ENCODE results near the gene MTERF1. TPM values are rescaled to one million over a fixed set of nuclear protein-coding genes. Genes with fewer than 3 reads are reported as not detected.
A peak's percentile ranks its signal among the peaks of the same experiment; 100 is the strongest.
"Not testable (repeated sequence)": the region's sequence is repeated elsewhere in the genome, so short reads cannot be mapped to it uniquely, and the experiment has no call there.

MTERF1 gene
- total RNA-seq, 2 donors from 2014 or later: 5.5 to 8.7 TPM

DNA sequence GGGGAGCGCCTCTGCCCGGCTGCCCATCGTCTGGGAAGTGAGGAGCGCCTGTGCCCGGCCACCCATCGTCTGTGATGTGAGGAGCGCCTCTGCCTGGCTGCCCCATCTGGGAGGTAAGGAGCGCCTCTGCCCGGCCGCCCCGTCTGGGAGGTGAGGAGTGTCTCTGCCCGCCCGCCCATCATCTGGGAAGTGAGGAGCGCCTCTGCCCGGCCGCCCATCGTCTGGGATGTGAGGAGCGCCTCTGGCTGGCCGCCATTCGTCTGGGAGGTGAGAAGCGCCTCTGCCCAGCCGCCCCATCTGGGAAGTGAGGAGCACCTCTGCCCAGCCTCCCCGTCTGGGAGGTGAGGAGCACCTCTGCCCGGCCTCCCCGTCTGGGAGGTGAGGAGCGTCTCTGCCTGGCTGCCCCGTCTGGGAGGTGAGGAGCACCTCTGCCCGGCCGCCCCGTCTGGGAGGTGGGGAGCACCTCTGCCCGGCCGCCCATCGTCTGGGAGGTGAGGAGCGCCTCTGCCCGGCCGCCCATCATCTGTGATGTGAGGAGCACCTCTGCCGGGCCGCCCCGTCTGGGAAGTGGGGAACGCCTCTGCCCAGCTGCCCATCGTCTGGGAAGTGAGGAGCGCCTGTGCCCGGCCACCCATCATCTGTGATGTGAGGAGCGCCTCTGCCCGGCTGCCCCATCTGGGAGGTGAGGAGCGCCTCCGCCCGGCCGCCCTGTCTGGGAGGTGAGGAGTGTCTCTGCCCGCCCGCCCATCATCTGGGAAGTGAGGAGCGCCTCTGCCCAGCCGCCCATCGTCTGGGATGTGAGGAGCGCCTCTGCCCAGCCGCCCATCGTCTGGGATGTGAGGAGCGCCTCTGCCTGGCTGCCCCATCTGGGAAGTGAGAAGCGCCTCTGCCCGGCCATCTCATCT is 8.0 kb upstream of the MTERF1 start:
- intact Hi-C loops (cut with DNase I): loop anchor here in 1 of 2 donors (10.0 kb wide), 1 partner anchor 156 kb away; no protein-coding TSS in a partner anchor
- not testable (repeated sequence) for DNase-seq, ATAC-seq

DNA sequence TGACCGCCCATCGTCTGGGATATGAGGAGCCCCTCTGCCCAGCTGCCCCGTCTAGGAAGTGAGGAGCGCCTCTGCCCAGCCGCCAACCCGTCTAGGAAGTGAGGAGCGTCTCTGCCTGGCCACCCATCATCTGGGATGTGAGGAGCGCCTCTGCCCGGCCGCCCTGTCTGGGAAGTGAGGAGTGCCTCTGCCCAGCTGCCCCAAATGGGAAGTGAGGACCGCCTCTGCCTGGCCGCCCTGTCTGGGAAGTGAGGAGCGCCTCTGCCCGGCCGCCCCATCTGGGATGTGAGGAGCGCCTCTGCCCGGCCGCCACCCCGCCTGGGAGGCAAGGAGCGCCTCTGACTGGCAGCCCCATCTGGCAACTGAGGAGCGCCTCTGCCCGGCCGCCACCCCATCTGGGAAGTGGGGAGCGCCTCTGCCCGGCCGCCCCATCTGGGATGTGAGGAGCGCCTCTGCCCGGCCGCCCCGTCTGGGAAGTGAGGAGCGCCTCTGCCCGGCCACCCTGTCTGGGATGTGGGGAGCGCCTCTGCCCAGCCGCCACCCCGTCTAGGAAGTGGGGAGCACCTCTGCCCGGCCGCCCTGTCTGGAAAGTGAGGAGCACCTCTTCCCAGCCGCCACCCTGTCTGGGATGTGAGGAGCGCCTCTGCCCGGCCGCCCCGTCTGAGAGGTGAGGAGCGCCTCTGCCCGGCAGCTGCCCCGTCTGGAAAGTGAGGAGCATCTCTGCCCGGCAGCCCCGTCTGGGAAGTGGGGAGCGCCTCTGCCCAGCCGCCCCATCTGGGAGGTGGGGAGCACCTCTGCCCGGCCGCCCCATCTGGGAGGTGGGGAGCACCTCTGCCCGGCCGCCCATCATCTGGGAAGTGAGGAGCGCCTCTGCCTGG is 7.1 kb upstream of the MTERF1 start:
- not testable (repeated sequence) for ATAC-seq, DNase-seq
- intact Hi-C loops (cut with DNase I): loop anchor here in 1 of 2 donors (10.0 kb wide), 1 partner anchor 157 kb away; no protein-coding TSS in a partner anchor

DNA sequence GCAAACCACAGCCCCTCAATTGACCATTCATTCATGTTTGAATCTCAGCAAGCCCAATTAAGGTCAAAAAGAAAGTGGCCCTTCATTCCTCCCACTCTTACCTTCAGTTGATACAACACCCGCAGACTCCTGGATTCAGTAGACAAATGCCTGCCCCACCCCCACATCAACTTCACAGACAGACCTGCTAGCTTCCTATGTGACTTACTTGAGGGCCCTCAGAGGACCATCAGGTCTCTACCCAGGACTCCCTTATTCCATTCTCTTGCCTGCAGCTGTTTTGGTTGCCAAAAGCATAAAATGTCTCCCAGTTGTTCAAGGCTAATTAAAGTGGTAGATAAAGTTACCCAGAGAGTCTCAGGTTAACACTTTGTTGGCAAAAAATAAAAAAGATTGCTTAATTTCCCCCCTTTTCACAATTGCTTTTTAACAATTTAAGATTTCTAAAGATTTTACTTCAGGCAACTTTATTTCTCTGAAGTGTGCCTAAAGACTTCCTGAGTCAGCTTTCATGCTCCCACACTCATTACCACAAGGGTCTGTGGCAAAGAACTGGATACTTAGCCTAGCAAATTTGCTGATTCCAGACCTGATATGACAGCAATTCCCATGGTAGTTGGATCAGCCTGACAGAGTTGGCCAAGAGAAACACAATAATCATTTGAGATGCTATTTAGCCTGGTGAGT is 3.3 kb upstream of the MTERF1 start:
- ATAC-seq (no peak), DNase-seq (no peak)
- intact Hi-C loops (cut with DNase I): loop anchor here in 1 of 2 donors (10.0 kb wide), 1 partner anchor 161 kb away; no protein-coding TSS in a partner anchor

DNA sequence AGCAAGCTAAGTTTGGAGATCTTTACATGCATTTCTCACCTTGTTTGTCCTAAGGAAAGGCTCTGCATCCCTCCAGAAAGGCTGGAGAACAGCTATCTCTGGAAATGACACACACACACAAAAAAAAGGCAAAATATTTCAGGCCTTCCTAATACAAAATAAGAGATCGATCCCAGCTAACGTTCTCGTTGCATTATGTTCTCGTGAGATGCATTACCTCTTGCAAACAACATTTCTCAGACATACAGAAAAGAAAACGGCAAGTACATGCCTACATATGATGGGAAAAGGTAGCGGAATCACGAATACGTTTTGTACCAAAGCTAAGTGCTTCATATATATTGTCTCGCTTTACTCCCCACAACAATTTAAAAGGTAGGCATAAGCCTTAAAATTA is 488 bp downstream of the MTERF1 start:
- intact Hi-C loops (cut with DNase I): loop anchor here in 1 of 2 donors (2.0 to 10.0 kb wide), 2 partner anchors 61 to 165 kb away; partner anchors contain the start of gene AKAP9
- no peak for ATAC-seq
- DNase-seq: no peak

DNA sequence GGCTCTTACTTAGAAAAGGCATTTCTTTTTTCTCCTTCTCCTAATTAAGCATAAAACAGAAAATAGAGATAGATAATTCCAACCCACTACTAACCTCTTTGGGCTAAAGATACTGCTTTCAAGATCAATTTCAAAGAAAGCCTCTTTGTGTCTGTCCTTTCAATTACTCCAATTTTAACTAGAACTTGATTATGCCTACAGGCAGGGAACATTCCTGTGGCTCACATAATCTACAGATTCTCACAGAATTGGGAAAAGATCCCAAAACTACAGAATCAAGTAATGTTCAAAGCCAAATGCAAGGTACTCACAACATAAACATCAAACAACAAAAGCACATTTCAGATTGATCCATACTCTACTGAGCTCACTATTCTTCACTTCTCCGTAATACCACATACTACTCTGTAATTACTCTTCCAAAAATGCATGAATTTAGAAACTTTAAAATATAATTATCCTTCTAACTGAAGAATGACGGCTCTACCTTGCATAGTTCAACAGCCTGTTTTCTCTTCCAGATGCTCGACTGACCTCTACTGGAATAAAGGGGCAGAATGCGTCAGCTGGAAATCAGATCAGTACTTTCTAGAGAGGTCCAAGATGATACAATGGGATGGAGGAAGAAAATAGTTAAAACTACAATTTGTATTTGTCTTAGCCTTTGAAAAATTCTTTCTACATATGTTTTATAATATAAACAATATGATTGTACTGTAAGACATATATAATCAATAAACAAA is 3.9 kb downstream of the MTERF1 start:
- no peak for ATAC-seq

DNA sequence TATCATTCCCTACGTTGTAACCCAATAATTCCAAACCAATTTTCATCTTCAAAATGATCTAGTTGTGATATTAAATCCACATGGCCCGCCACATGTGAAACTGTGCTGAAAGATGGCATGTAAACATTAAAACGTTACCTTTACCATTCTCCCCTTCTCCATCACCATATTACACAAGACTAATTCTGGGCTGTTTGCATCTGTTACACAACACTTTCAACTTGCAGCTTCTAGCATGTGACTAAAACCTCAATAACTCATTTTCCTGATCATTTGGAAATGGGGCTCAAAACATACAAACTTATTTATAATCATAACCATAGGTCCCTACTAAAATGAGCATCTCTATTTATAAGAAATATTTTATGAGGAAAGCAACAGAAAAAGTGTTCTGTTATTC is 4.7 kb downstream of the MTERF1 start:
- intact Hi-C loops (cut with DNase I): loop anchor here in 1 of 2 donors (10.0 kb wide), 1 partner anchor 569 kb away; the partner anchor contains the start of gene GATAD1
- DNase-seq (no peak), ATAC-seq (no peak)

More for the DNA sequence above, 3.9 kb downstream of the MTERF1 start:
- intact Hi-C loops (cut with DNase I): loop anchor here in 1 of 2 donors (10.0 kb wide), 1 partner anchor 568 kb away; the partner anchor contains the start of gene GATAD1
- DNase-seq: no peak

DNA sequence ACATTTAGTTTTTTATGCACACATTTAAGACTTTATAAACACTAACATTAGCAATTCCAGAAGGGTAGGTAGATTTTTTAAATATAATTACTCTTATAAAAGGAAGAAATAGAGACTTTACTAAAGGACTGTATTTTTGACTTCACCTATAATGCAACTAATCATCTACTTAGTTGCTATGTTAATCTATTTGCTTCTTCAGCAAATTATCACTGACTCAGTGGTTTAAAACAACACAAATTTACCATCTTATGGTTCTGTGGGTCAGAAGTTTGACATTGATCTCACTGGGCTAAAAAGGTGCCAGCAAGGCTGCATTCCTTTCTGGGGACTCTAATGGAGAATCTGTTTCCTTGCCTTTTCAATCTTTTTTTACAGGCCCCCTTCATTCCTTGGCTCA is 7.6 kb downstream of the MTERF1 start:
- DNase-seq: no peak
- intact Hi-C loops (cut with DNase I): loop anchor here in 1 of 2 donors (10.0 kb wide), 1 partner anchor 572 kb away; the partner anchor contains the start of gene GATAD1
- ATAC-seq: no peak

DNA sequence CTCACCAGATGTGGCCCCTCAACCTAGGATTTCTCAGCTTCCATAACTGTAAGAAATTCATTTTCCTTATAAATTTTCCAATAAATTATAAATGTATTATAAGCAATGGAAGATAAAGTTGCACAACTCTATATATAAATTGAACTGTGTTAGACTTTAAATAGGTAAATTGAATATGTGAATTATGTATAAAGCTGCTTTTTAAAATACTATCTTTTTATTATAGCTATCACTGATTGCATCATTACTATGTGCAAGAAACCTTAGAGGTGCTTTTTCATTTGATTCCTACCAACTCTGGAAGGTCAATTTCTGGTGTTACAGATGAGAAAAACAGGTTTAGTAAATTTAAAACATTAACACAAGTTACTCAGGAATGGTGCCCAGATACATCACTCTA is 8.4 kb downstream of the MTERF1 start:
- intact Hi-C loops (cut with DNase I): loop anchor here in 1 of 2 donors (10.0 kb wide), 1 partner anchor 573 kb away; the partner anchor contains the start of gene GATAD1
- DNase-seq: no peak
- no peak for ATAC-seq

DNA sequence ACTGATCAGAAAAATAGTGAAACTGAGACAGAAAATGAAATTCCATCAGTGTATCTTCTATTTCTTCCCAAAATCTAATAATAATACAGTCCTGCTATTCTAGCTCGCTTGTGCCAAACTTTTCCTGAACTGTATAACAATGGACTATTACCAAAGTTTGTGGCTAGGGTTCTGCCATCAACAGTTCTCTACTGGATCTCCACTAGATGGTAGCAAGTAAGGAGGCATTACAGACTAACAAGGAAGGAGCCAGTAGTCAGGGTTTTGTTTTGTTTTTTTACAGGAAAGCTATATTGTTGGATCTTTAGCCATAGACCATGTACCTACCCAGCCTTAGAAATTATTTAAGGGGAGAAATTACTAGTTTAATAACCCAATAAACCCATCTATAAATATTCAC is 10.8 kb downstream of the MTERF1 start:
- DNase-seq (no peak), ATAC-seq (no peak)
- intact Hi-C loops (cut with DNase I): loop anchor here in 1 of 2 donors (10.0 kb wide), 1 partner anchor 575 kb away; the partner anchor contains the start of gene GATAD1

DNA sequence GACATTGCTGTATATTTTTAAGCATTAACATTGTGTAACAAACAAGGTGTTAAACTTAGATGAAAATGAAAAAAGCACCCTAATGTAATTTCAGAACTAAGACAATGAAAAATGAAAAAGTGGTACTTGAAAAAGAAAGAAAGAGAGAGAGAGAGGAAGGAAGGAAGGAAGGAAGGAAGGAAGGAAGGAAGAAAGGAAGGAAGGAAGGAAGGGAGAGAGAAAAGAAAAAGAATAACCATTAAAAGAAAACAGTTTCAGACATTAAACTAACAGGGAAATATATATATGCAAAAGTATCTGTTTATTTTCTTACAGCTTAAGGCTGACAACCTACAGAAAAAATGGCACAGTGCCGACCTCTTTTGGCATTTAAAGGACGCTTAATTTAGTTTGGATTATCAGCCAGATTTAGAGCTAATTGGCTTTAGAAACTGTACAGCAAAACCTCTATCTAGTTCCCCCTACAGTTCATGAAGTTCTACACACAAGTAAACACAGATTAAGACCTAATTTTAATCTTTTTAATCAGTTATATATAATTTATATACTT is 13.8 kb downstream of the MTERF1 start:
- intact Hi-C loops (cut with DNase I): no loop called here
- DNase-seq: no peak
- ATAC-seq: no peak

DNA sequence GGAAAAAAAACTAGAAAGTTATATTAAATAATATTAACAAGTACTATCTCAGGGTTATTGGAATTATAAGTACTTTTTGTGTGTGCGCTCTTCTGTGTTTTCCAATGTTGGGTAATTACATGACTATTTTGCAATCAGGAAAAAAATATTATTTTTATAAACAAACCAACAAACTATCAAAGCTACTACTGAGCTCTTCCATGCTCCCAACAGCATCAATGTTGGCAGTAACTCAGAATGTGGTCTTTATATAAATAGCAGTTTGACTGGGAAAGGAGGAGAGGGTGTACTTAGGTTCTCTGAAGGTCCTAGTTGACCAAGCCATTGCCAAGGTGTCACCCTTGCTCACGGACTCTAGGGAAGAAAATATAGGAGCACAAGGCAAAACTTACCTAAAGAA is 15.0 kb downstream of the MTERF1 start:
- intact Hi-C loops (cut with DNase I): no loop called here
- ATAC-seq: no peak

DNA sequence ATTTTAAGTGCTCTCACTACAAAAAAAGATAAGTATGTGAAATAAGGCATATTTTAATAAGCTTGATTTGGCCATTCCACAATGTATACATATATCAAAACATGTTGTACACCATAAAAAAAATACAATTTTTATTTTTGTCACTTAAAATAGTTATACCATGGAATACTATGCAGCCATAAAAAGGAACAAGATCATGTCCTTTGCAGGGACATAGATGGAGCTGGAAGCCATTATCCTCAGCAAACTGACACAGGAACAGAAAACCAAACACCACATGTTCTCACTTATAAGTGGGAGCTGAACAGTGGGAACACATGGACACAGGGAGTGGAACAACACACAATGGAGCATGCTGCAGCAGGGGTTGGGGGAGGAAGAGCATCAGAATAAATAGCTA is 15.9 kb downstream of the MTERF1 start:
- ATAC-seq; DNase-seq; intact Hi-C loops (cut with DNase I): not testable (repeated sequence)

More for the DNA sequence above, 15.0 kb downstream of the MTERF1 start:
- no peak for DNase-seq

DNA sequence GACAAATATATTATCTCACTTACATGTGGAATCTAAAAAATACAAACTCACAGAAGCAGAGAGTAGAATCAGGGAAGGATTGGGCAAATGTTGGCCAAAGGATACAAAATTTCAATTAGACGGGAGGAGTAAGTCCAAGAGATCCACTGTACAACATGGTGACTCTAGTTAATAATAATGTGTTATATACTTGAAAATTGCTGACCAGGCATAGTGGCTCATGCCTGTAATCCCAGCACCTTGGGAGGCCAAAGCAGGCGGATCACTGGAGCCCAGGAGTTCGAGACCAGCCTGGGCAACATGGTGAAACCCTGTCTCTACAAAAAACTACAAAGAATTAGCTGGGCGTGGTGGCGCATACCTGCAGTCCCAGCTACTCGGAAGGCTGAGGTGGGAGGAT is 16.4 kb downstream of the MTERF1 start:
- ATAC-seq (no peak), DNase-seq (no peak)
- intact Hi-C loops (cut with DNase I): no loop called here

DNA sequence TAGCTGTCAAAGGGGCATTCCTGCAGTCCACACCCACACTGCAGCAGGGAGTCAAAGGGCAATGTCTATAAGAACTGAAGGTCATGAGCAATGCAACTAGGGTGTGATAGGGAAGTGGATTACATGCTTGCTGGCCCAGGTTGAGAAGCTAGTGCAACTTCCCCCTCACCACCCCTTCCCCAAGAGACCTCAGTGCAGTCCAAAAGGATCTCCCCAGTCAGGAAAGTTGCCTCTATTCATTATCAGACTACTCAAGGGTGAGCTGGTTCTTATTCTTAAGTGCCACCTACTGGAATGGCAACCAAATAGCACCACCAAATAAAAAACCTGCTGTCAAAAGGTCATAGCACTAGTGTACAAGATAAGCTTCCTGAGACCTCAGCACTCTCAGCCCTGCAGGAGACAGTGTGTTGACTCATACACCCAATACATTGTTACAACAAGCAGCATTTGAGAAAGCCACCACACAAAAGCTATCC is 28.2 kb downstream of the MTERF1 start:
- ATAC-seq (no peak), DNase-seq (no peak)
- intact Hi-C loops (cut with DNase I): no loop called here

DNA sequence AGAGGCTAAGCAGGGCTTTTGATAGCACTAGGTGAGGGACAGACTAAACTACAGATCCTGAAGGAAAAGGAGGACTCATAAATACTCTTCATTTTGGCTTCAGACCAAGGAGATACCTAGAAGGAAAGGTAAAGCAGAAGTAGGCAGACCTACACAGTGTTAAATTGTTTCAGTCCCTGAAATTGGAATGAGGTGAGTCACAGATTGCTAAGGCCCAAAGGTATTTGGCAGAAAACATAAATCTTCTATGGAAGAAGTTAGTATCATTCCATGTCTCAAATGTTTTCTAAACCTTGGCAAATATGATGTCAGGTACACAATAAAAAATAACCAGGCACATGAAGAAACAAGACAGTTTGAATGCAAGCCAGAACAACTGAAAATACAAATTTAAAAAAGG is 30.0 kb downstream of the MTERF1 start:
- DNase-seq: no peak
- ATAC-seq: peak in 1 of 2 donors; percentile 58
- intact Hi-C loops (cut with DNase I): no loop called here

DNA sequence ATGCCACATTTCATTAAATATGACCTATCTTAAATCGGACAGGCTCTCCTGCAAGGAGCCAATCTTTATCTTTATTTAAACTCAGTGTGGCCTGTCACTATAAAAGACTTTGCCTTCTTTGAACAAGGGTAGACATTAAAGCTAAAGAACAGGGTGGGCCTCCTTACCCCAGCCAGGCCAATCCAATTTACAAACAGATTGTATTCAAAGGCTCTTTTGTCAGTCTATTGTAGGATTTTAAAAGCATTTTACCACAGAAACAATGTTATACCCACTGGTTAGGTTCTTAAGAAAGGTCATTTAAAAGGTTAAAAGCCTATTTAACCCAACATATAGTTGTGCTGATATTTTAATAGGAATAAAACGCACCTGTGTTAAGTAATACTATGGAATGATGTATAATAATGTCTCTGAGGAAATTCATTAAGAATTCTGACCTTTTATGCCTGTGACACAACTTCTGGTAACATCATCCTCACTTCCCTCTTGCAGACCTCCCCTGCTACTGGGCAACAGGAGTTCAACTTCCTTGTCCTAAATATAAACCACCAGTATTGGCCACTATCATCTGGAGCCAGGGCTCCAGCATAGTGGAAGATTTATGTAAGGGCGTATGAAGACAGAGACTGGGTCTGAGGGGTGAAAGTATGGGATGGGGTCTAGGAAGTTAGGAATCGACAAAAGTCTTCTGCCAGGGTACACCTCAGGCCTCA is 32.5 kb downstream of the MTERF1 start:
- intact Hi-C loops (cut with DNase I): no loop called here
- peak in 1 of 2 donors; percentile 17 for ATAC-seq
- DNase-seq: no peak

DNA sequence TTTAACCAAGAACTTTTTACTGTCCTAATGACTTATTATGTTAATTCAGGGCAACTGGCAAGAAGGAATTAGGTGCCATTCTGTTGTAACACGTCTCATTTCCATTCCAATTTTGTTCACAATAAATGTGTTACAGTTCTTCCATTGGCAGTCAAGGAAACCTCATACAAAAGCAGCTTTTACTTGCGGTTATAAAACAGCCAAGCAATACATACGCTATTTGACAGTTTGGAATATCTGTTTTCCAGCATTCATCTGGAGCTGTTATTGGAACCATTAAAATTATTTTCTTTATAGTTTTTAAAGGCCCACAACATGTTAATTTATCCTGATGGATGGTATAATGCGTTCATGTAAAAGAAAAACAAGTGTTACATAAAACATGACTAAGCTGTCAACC is 33.3 kb downstream of the MTERF1 start:
- no peak for DNase-seq
- ATAC-seq: no peak

More for the DNA sequence above, 33.3 kb downstream of the MTERF1 start:
- intact Hi-C loops (cut with DNase I): no loop called here

Data from left cardiac atrium (tissue), 4 donors.